Astrocyte (in vitro differentiated cells and primary cell): ENCODE measurements around the gene SLC9B1. TPM values are rescaled to one million over a fixed set of nuclear protein-coding genes. Genes with fewer than 3 reads are reported as not detected.
A peak's percentile ranks its signal among the peaks of the same experiment; 100 is the strongest.

Source experiments
- DNase-seq: peaks from one replicate; pipeline ENCODE4 v3.0.0-alpha.2; 2010; ENCODE audit warnings: low read depth
- FAIRE-seq: peaks from 2 replicates; lab custom pipeline; 2011; peaks lifted over from hg19 to GRCh38; lab: Jason Lieb, UNC
- H2AFZ ChIP-seq: 2 replicates; pipeline ENCODE4 v1.6.0; 2012; ENCODE audit warnings: low read depth, low read length, inconsistent platforms
- H3K27ac ChIP-seq: 2 replicates; pipeline ENCODE4 v1.5.1; 2011; ENCODE audit warnings: low read depth, low read length, inconsistent platforms
- H3K27me3 ChIP-seq: 2 replicates; pipeline ENCODE4 v1.6.0; 2011; ENCODE audit warnings: low read length, inconsistent platforms; ENCODE audit not compliant: insufficient read depth
- H3K36me3 ChIP-seq: 2 replicates; pipeline ENCODE4 v1.5.1; 2011; ENCODE audit warnings: low read length, inconsistent platforms; ENCODE audit not compliant: insufficient read depth
- H3K4me1 ChIP-seq: 2 replicates; pipeline ENCODE4 v1.5.1; 2011; ENCODE audit warnings: low read length, inconsistent platforms; ENCODE audit not compliant: insufficient read depth
- H3K4me2 ChIP-seq: 2 replicates; pipeline ENCODE4 v1.6.0; 2012; ENCODE audit warnings: low read length, inconsistent platforms
- H3K4me3 ChIP-seq: 2 replicates; pipeline ENCODE4 v1.5.1; 2011; ENCODE audit warnings: low read depth, mild to moderate bottlenecking, low read length, inconsistent platforms; ENCODE audit not compliant: insufficient read depth
- H3K79me2 ChIP-seq: 2 replicates; pipeline ENCODE4 v1.6.0; 2012; ENCODE audit warnings: mild to moderate bottlenecking, low read length, inconsistent platforms; ENCODE audit not compliant: insufficient read depth
- H3K9ac ChIP-seq: 2 replicates; pipeline ENCODE4 v1.6.0; 2012; ENCODE audit warnings: mild to moderate bottlenecking, low read length, inconsistent platforms
- H3K9me3 ChIP-seq: 2 replicates; pipeline ENCODE4 v1.5.1; 2012; ENCODE audit warnings: low read depth, mild to moderate bottlenecking, low read length, inconsistent platforms; ENCODE audit not compliant: insufficient read depth
- H4K20me1 ChIP-seq: 2 replicates; pipeline ENCODE4 v1.6.0; 2012; ENCODE audit warnings: low read length, inconsistent platforms; ENCODE audit not compliant: insufficient read depth
- H3K27ac Mint-ChIP-seq: one replicate; pipeline ENCODE4 v1.8.0; 2021; ENCODE audit warnings: mild to moderate bottlenecking, mixed read lengths; ENCODE audit not compliant: unreplicated experiment
- H3K27me3 Mint-ChIP-seq: one replicate; pipeline ENCODE4 v1.8.0; 2021; ENCODE audit warnings: low read depth, mixed read lengths; ENCODE audit not compliant: unreplicated experiment
- H3K36me3 Mint-ChIP-seq: one replicate; pipeline ENCODE4 v1.8.0; 2021; ENCODE audit warnings: low read depth, mixed read lengths; ENCODE audit not compliant: unreplicated experiment
- H3K4me1 Mint-ChIP-seq: one replicate; pipeline ENCODE4 v1.8.0; 2021; ENCODE audit warnings: low read depth, mixed read lengths; ENCODE audit not compliant: unreplicated experiment
- H3K4me3 Mint-ChIP-seq: one replicate; pipeline ENCODE4 v1.8.0; 2021; ENCODE audit warnings: mild to moderate bottlenecking, moderate library complexity, mixed read lengths; ENCODE audit not compliant: unreplicated experiment
- H3K9me3 Mint-ChIP-seq: one replicate; pipeline ENCODE4 v1.8.0; 2021; ENCODE audit warnings: mild to moderate bottlenecking, mixed read lengths; ENCODE audit not compliant: unreplicated experiment
- CTCF ChIP-seq: IDR thresholded peaks from 2 replicates; pipeline ENCODE4 v1.5.1; 2011; ENCODE audit warnings: low read depth, mild to moderate bottlenecking, inconsistent platforms, low read length, moderate library complexity; ENCODE audit not compliant: insufficient read depth
- EZH2 ChIP-seq: IDR thresholded peaks from 2 replicates; pipeline ENCODE4 v1.6.1; 2012; ENCODE audit warnings: mild to moderate bottlenecking, low read length, inconsistent platforms; ENCODE audit not compliant: insufficient read depth
- total RNA-seq: library from RNA; stranded (reverse); gene quantifications from 2 replicates; pipeline ENCODE4 v1.2.1, GENCODE V29; 2021

The SLC9B1 gene
- total RNA-seq, 1 donor from 2014 or later, result 0.16 TPM

DNA sequence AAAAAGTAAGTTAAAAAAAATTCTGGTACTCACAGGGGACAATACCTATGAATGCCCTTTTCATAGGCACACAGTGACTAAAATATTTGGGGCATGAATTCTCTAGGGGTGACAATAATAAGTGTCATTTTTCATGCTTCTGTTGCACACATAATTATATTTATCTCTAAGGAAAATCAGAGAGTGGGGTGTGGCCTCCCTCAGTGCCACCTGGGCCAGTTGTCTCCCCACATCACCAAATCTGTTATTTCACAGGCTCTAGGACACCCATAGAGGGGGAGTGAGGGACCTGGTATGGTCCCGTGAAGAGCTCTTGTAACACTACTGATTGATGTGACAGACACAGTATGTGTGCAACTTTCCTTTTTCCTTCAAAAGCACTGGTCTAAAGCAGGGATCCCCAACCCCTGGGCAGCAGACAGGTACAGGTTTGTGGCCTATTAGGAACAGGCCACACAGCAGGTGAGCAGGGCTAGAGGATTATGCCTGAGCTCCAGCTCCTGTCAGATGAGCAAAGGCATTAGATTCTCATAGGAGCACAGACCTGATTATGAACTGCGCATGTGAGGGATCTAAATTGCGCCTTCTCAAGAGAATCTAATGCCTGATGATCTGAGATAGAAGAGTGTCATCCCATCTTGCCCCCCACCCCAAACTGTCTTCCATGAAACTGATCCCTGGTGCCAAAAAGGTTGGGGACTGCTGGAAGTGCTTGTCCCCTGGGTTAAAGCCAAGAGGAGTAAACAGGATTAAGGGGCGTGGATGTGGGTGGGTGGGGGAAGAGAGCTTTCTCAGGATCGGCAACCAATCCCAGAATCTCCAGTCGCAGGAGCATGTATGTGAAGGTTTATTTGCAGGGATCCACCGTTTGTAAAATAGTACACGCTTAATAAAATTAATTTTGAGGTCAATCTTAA, 856 bp downstream of the SLC9B1 start:
- FAIRE-seq, result no peak
- peak overlapping the region; percentile 77 for H3K27ac ChIP-seq

DNA sequence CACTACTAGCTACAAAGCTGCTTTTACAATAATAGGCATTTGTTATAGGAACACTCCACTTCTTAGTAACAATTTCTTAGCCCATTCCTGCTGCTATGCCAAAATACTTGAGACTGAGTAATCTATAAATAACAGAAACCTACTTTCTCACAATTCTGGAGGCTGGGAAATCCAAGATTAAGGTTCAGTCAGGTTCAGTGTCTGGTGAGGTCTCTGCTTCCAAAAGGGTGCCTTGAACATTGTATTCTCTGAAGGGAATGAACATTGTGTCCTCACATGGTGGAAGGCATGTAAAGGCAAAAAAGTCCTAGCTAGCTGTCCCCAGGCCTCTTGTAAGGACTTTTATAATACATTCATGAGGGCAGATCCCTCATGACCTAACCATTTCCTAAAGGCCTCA, 7.0 kb downstream of the SLC9B1 start:
- no peaks in the 10 kb centered on the region for H3K27me3 ChIP-seq
- Mint-ChIP-seq H3K36me3 (no peaks in the 10 kb centered on the region), H3K27ac (no peak overlapping the region), H3K27me3 (no peaks in the 10 kb centered on the region), H3K9me3 (no peaks in the 10 kb centered on the region), H3K4me3 (no peak overlapping the region), H3K4me1 (peaks cover 7% of the 10 kb centered on the region)
- DNase-seq (peak; percentile 9), FAIRE-seq (no peak)
- H2AFZ ChIP-seq, result no peak overlapping the region
- H3K4me3 ChIP-seq, result no peak overlapping the region
- H3K9ac ChIP-seq, result no peak overlapping the region
- H3K9me3 ChIP-seq, result no peaks in the 10 kb centered on the region
- H3K79me2 ChIP-seq, result no peaks in the 10 kb centered on the region
- H4K20me1 ChIP-seq, result no peaks in the 10 kb centered on the region
- no peak overlapping the region for H3K4me2 ChIP-seq
- TF ChIP-seq CTCF (no peak), EZH2 (no peak)
- no peaks in the 10 kb centered on the region for H3K4me1 ChIP-seq
- no peaks in the 10 kb centered on the region for H3K36me3 ChIP-seq
- no peak overlapping the region for H3K27ac ChIP-seq

More for the DNA sequence above, 856 bp downstream of the SLC9B1 start:
- DNase-seq, result no peak
- Histone ChIP-seq H3K36me3 (no peaks in the 10 kb centered on the region), H3K4me3 (peak overlapping the region; percentile 59), H3K4me2 (peak overlapping the region; percentile 85), H3K9ac (peak overlapping the region; percentile 85), H4K20me1 (no peaks in the 10 kb centered on the region), H3K9me3 (no peaks in the 10 kb centered on the region), H3K79me2 (no peaks in the 10 kb centered on the region), H2AFZ (peak overlapping the region; percentile 88), H3K4me1 (peaks cover 5% of the 10 kb centered on the region), H3K27me3 (no peaks in the 10 kb centered on the region)
- Mint-ChIP-seq H3K4me3 (peak overlapping the region; percentile 86), H3K9me3 (no peaks in the 10 kb centered on the region), H3K36me3 (no peaks in the 10 kb centered on the region), H3K4me1 (no peaks in the 10 kb centered on the region), H3K27ac (peak overlapping the region; percentile 88), H3K27me3 (no peaks in the 10 kb centered on the region)
- TF ChIP-seq EZH2 (no peak), CTCF (no peak)

DNA sequence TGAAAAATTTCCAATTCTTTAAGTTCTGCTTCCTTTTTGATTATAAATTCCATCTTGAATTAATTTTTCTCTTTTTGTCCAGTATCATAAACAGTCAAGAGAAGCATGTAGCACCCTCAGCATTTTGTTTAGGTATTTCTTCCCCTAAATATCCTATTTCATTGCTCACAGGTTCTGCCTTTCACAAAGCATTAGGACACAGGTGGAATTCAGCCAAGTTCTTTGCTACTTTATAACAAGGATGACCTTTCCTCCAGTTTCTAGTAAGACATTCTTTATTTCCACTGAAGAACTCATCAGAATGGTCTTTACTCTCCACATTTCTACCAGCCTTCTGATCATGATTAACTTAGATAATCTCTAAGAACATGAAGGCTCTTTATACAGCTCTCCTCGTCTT, 7.4 kb downstream of the SLC9B1 start:
- FAIRE-seq (no peak), DNase-seq (peak; percentile 60)
- H3K4me3 ChIP-seq, result no peak overlapping the region
- Mint-ChIP-seq H3K9me3 (no peaks in the 10 kb centered on the region), H3K27ac (no peak overlapping the region), H3K4me3 (no peak overlapping the region), H3K4me1 (peaks cover 7% of the 10 kb centered on the region), H3K27me3 (no peaks in the 10 kb centered on the region), H3K36me3 (no peaks in the 10 kb centered on the region)
- H3K27me3 ChIP-seq, result no peaks in the 10 kb centered on the region
- H3K9ac ChIP-seq, result no peak overlapping the region
- H3K4me1 ChIP-seq, result no peaks in the 10 kb centered on the region
- H3K4me2 ChIP-seq, result no peak overlapping the region
- TF ChIP-seq EZH2 (no peak), CTCF (no peak)
- H3K27ac ChIP-seq, result no peak overlapping the region
- no peaks in the 10 kb centered on the region for H3K79me2 ChIP-seq
- no peaks in the 10 kb centered on the region for H3K36me3 ChIP-seq
- no peak overlapping the region for H2AFZ ChIP-seq
- H3K9me3 ChIP-seq, result no peaks in the 10 kb centered on the region
- no peaks in the 10 kb centered on the region for H4K20me1 ChIP-seq
